Lower leg skin (tissue), 4 donors: ENCODE data around the gene TFPI2. TPM values are rescaled to one million over a fixed set of nuclear protein-coding genes. Genes with fewer than 3 reads are reported as not detected.
A peak's percentile ranks its signal among the peaks of the same experiment; 100 is the strongest.

ENCODE experiments used
- DNase-seq, 2 donors: peaks; one replicate each; pipeline ENCODE4 v3.0.0-alpha.2; 2019; ENCODE audit warnings: low spot score in 2 of 2
- H3K4me3 ChIP-seq: fragments of 200-600 bp; sonication (generic); 2 replicates; pipeline ENCODE4 v1.5.1; 2017; ENCODE audit warnings: mild to moderate bottlenecking, low read depth; ENCODE audit not compliant: poor library complexity, severe bottlenecking
- POLR2A ChIP-seq, 2 donors: fragments of 450-650 bp; IDR thresholded peaks; one replicate each; pipeline ENCODE4 v1.6.1; 2016 to 2017; ENCODE audit warnings: antibody characterized with exemption in 2 of 2, mild to moderate bottlenecking in 1 of 2, moderate library complexity in 1 of 2
- WGBS, 2 donors: methylation state at CpG; one replicate each; pipeline ENCODE4 v1.1.5; 2018; 5-methylcytosine and 5-hydroxymethylcytosine counted together
- intact Hi-C: fragments of 100-400 bp; cut with DNase I; formaldehyde crosslinking; loops from one replicate; pipeline ENCODE4 v1.15.0; 2023; ENCODE audit warnings: low total_unique reads
- total RNA-seq, 4 donors: library from RNA; depleted of rRNA; stranded (reverse); fragments of >200 nt; gene quantifications; one replicate each; pipeline ENCODE4 v1.1.0, GENCODE V29; 2016
- TF ChIP-seq, protein P1 (sequence below), 3 donors: fragments of 450-650 bp; IDR thresholded peaks; one replicate each; pipeline ENCODE4 v1.5.1; 2016; ENCODE audit warnings: antibody characterized with exemption in 3 of 3, mild to moderate bottlenecking in 3 of 3, moderate library complexity in 2 of 3

TFPI2 gene, protein sequence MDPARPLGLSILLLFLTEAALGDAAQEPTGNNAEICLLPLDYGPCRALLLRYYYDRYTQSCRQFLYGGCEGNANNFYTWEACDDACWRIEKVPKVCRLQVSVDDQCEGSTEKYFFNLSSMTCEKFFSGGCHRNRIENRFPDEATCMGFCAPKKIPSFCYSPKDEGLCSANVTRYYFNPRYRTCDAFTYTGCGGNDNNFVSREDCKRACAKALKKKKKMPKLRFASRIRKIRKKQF
- total RNA-seq: 1 to 10 TPM in 1 of 4 donors, under 1 TPM in 2, not detected in 1; 0.12 to 4.2 (median 0.46) TPM

DNA sequence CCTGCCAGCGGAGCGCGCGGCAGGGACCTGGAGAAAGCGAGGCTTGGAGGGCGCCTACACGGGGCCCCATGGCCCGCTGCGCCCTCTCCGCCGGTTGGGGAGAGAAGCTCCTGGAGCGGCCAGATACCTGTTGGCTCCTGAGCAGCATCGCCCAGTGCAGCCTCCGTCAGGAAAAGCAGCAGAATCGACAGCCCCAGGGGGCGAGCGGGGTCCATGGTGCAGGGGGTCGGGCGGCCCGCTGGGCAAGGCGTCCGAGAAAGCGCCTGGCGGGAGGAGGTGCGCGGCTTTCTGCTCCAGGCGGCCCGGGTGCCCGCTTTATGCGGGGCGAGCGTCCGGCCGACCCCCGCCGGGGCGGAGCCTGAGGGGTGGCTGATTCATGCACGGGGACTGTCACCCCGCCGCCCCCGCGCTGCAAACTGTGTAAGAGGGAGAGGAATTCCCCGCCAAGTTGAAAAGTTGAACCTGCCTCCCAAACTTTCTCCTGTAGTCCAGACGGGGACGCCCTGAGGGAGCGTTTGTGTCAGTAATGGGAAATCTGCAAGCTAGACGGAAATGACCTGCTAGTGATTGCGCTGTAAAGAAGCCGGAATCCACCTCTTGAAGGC, at the start of gene TFPI2:
Gene TFPI2, minus strand, starts transcription at position 290 of the 605 bp plus-strand sequence. Its CDS starts 75 bp downstream, at position 215.
- H3K4me3 ChIP-seq: peak within 1 kb of the TSS; percentile 37
- intact Hi-C loops: loop anchor here (10.0 kb wide), 1 partner anchor 194 kb away; no protein-coding TSS in a partner anchor
- TF ChIP-seq POLR2A (IDR thresholded peaks at IDR 0.05): no peak
- TF ChIP-seq, protein P1, sequence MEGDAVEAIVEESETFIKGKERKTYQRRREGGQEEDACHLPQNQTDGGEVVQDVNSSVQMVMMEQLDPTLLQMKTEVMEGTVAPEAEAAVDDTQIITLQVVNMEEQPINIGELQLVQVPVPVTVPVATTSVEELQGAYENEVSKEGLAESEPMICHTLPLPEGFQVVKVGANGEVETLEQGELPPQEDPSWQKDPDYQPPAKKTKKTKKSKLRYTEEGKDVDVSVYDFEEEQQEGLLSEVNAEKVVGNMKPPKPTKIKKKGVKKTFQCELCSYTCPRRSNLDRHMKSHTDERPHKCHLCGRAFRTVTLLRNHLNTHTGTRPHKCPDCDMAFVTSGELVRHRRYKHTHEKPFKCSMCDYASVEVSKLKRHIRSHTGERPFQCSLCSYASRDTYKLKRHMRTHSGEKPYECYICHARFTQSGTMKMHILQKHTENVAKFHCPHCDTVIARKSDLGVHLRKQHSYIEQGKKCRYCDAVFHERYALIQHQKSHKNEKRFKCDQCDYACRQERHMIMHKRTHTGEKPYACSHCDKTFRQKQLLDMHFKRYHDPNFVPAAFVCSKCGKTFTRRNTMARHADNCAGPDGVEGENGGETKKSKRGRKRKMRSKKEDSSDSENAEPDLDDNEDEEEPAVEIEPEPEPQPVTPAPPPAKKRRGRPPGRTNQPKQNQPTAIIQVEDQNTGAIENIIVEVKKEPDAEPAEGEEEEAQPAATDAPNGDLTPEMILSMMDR (IDR thresholded peaks at IDR 0.05): no peak
- no peak for DNase-seq
- 2% methylated on average over 22 to 33 of the region's 49 CpGs for WGBS, 2 donors

DNA sequence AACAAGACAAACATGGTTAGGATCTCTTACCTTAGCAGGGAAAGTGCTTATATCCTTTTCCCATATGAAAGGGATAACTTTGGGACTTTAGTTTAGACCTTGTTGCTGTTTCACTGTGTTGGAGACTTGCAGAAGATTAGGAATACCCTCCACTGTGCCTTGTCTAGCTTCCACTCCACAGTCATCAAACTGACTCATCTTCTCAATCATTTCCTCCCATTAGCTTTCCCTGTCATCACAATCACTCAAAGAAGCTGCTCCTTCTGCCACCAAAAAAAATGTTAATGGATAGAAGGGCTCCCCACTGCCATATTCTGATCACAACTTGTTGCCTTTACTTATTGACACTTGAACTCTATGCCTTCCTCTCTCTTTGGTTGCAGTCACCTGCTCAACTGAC, 47.7 kb upstream of the TFPI2 start:
- DNase-seq: no peak
- H3K4me3 ChIP-seq: no peak overlapping the region
- no peak for TF ChIP-seq POLR2A (IDR thresholded peaks at IDR 0.05)
- TF ChIP-seq, protein P1 (IDR thresholded peaks at IDR 0.05): no peak
- intact Hi-C loops: no loop called here

DNA sequence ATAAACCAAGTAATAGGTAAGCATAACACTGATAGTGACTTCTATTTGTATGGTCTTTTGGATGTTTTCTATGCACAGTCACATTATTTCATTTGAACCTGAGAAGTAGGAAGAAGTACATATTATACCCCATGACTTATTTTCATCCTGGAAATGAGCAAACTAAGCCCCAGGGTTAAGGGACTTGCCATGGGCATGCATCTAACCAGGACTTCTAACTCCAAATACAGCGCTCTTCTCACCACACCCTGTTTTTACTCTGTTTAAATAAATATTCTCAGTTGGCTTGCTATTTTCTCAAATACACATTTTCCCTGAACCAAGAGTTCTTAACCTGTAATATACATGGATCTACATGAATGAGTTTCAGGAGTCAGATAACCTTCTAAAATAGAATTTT, 47.3 kb upstream of the TFPI2 start:
- intact Hi-C loops: no loop called here
- DNase-seq: no peak
- TF ChIP-seq POLR2A (IDR thresholded peaks at IDR 0.05): no peak
- TF ChIP-seq, protein P1 (IDR thresholded peaks at IDR 0.05): no peak
- no peak overlapping the region for H3K4me3 ChIP-seq
- WGBS, 2 donors: 70 to 75% methylated on average over 1 of the region's 1 CpG

DNA sequence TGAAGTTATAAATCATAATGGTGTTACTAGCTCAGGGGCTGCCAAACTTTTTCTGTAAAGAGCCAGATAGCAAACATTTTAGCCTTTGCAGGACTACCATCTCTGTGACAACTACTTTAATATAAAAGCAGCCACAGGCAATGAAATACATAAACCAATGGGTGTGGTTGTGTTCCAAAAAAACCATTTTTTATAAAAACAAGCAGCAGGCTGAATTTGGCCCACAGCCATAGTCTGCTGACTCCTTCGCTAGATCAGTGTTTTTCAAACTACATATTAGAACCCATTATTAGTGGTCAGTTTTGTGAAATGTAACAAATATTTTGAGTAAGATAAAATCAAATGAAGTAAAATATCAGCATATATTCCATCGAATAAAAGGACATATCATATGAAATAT, 44.5 kb upstream of the TFPI2 start:
- no peak for TF ChIP-seq POLR2A (IDR thresholded peaks at IDR 0.05)
- TF ChIP-seq, protein P1 (IDR thresholded peaks at IDR 0.05): no peak
- DNase-seq: no peak
- intact Hi-C loops: no loop called here
- 61 to 63% methylated on average over 2 of the region's 2 CpGs for WGBS, 2 donors
- no peak overlapping the region for H3K4me3 ChIP-seq

DNA sequence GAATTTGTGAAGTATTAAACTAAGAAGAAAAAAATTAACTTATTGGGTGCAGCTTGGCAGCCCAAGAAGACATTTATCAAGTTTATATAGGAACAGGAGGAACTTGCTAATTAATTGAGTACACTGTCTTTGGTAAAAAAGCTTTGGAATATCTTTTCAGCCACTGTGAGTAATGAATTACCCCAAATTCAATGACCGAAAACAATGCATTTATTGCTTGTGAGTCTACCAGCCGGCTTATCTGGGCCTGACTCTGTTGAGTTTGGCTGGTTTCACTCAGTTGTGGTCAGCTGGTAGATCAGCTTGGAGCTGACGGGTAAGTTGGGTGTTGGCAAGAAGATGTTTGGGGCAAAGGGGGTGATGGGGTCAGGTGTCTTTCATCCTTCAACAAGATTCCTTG, 42.6 kb upstream of the TFPI2 start:
- 93 to 94% methylated on average over 3 of the region's 3 CpGs for WGBS, 2 donors
- intact Hi-C loops: no loop called here
- DNase-seq: no peak
- TF ChIP-seq POLR2A (IDR thresholded peaks at IDR 0.05): no peak
- TF ChIP-seq, protein P1 (IDR thresholded peaks at IDR 0.05): no peak
- H3K4me3 ChIP-seq: no peak overlapping the region
